ENCODE measurements around the gene KIF13A. TPM values are rescaled to one million over a fixed set of nuclear protein-coding genes. Genes with fewer than 3 reads are reported as not detected.

Gene KIF13A
- total and polyA plus RNA-seq, 4 donors, result 4.3 to 28.1 (median 10.6) TPM

GRCh38 chr6:17851720-17852161 lies 135.7 kb downstream of the KIF13A start:
- peaks cover 0 to 2% (median 0%) of the 10 kb centered on the region in 4 donors for H3K4me1 ChIP-seq (ENCODE audit: control insufficient read depth in 4 of 4, insufficient read depth in 4 of 4, low read length in 3 of 4)
- H3K36me3 ChIP-seq (ENCODE audit: control insufficient read depth in 4 of 4, insufficient read depth in 3 of 4, low read depth in 1 of 4, low read length in 3 of 4), result peaks cover 0 to 25% (median 15%) of the 10 kb centered on the region in 4 donors
- H3K9ac ChIP-seq (ENCODE audit: low read depth in 1 of 2, low read length in 2 of 2), result no peak overlapping the region
- no peaks in the 10 kb centered on the region for H3K27me3 ChIP-seq (ENCODE audit: control insufficient read depth in 4 of 4, insufficient read depth in 4 of 4, low read length in 3 of 4)
- TF ChIP-seq HNF4G (IDR thresholded peaks at IDR 0.05) (no peak), FOXA1 (IDR thresholded peaks at IDR 0.05) (no peak), FOXA2 (IDR thresholded peaks at IDR 0.05) (no peak), SP1 (IDR thresholded peaks at IDR 0.05) (no peak), MAX (IDR thresholded peaks at IDR 0.05) (no peak), GABPA (IDR thresholded peaks at IDR 0.05 in 1 of 2, conservative IDR thresholded peaks at IDR 0.05 in 1 of 2) (no peak), RXRA (IDR thresholded peaks at IDR 0.05) (no peak), REST (IDR thresholded peaks at IDR 0.05) (no peak), YY1 (IDR thresholded peaks at IDR 0.05) (no peak), CTCF (IDR thresholded peaks at IDR 0.05; ENCODE audit: low read depth, low read length, missing input control) (no peak), NR2F2 (IDR thresholded peaks at IDR 0.05) (no peak), TAF1 (conservative IDR thresholded peaks at IDR 0.05) (no peak), HNF4A (conservative IDR thresholded peaks at IDR 0.05) (no peak), EGR1 (IDR thresholded peaks at IDR 0.05; ENCODE audit: low read depth in 2 of 2) (no peak)
- TF ChIP-seq, protein P1, sequence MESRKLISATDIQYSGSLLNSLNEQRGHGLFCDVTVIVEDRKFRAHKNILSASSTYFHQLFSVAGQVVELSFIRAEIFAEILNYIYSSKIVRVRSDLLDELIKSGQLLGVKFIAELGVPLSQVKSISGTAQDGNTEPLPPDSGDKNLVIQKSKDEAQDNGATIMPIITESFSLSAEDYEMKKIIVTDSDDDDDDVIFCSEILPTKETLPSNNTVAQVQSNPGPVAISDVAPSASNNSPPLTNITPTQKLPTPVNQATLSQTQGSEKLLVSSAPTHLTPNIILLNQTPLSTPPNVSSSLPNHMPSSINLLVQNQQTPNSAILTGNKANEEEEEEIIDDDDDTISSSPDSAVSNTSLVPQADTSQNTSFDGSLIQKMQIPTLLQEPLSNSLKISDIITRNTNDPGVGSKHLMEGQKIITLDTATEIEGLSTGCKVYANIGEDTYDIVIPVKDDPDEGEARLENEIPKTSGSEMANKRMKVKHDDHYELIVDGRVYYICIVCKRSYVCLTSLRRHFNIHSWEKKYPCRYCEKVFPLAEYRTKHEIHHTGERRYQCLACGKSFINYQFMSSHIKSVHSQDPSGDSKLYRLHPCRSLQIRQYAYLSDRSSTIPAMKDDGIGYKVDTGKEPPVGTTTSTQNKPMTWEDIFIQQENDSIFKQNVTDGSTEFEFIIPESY (IDR thresholded peaks at IDR 0.05), result no peak
- TF ChIP-seq, protein P2, sequence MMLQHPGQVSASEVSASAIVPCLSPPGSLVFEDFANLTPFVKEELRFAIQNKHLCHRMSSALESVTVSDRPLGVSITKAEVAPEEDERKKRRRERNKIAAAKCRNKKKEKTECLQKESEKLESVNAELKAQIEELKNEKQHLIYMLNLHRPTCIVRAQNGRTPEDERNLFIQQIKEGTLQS (IDR thresholded peaks at IDR 0.05), result no peak
- H3K27ac ChIP-seq (ENCODE audit: low read depth in 1 of 2, low read length in 2 of 2), result no peak overlapping the region
- no peak for DNase-seq (ENCODE audit: low spot score)
- H3K9me3 ChIP-seq (ENCODE audit: control insufficient read depth in 4 of 4, low read length in 3 of 4), result no peaks in the 10 kb centered on the region
- 86% methylated on average over 4 of the region's 4 CpGs for WGBS
- no peak overlapping the region for H3K4me3 ChIP-seq (ENCODE audit: low read depth in 1 of 3, low read length in 3 of 3)
